HG03066 (cell line): ENCODE data around the gene TMEM40.
"Not testable (repeated sequence)": the region's sequence is repeated elsewhere in the genome, so short reads cannot be mapped to it uniquely, and the experiment has no call there.

ENCODE experiments used
- ATAC-seq: cut with Tn5 transposase; IDR thresholded peaks from one replicate; pipeline ENCODE4 v1.9.1; 2021; ENCODE audit warnings: low read depth; ENCODE audit not compliant: unreplicated experiment

TMEM40 gene

DNA sequence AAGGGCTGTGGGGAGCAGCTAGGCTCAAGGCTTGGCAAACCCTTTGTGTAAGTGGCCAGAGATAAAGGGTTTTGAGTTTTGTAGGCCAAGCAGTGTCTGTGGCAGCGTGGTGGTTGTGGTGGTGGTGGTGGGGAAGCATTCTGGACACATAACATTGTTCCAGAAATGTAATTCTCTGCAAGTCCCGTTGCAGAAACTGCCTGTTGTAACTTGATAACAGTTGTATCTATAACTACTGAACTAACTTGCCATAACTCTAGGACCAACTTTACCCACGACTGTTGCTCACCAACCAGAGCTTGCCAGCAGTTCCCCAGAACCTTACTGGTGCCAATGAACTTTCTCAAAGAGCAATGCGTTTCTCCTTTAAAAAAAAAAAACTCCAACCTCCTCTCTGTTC is 18.1 kb upstream of the TMEM40 start:
- no peak for ATAC-seq

GRCh38 chr3:12775970-12776369 is 16.9 kb upstream of the TMEM40 start:
- not testable (repeated sequence) for ATAC-seq

DNA sequence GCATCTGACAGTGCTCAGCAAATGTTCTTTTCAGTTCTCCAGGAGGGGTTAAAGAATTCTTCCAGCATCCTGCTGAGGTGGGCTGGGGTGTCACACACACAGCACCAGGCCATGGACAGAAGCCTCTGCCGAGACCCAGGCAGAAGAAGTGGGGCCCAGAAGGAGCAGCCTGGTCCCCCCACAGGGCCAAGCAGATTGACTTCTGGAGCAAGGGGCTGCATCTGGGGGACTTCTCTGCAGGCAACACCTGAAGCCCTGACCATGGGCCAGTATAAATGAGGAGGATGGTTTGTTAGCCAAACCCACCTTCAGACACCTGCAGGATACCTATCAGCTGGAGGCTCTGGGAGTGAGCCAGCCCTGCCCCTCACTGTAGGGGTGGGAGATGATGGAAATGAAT is 16.2 kb upstream of the TMEM40 start:
- ATAC-seq = no peak

DNA sequence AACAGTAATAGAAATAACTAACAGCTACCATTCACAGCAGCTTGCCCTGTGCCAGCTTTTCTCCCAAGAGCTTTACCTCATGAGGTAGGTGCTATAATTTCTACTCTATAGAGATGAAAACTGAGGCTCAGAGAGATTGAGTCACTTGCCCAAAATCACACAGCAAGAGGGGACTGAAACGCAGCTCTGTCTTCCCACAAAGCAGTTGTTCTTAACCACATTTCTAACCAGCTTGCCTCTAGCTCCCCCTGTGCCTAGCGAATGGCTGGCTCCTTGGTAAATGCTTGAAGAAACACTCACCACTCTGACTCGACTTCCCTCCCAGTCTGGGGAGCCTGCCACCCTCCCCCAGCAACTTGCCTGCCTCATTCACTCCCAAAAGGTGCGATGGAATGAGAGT is 15.6 kb upstream of the TMEM40 start:
- ATAC-seq = no peak

DNA sequence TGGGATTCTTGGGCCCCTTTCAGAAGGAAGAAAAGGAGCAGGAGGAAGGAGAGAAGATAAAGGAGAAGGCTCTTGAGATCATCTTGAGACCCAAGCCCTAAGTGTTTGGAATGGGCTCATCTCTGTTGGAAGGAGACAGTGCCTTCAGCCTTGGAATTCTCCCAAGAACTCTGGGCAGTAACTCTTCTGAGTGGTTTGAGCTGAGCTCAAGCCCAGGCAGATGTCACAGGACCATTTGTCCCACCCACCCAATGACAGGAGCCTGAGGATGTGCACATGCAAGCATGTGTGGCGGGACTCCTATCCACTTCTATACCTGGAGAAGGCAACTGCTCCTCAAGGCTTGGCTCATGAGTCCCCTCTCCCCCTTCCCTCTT is 14.6 kb upstream of the TMEM40 start:
- ATAC-seq = no peak

GRCh38 chr3:12773030-12773709 is 14.1 kb upstream of the TMEM40 start:
- ATAC-seq = no peak

DNA sequence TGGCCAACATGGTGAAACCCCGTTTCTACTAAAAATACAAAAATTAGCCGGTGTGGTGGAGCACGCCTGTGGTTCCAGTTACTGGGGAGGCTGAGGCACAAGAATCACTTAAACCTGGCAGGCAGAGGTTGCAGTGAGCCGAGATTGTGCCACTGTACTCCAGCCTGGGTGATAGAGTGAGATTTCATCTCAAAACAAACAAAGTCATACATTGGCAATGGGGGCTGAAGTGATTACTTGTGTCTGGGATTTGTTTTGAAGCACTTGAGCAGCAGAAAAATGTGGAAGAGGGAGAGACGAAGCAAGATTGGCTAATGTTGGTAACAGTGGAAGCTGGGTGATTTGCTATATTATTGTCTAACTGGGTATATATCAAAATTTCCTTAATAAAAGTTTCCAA is 13.4 kb upstream of the TMEM40 start:
- ATAC-seq = no peak

DNA sequence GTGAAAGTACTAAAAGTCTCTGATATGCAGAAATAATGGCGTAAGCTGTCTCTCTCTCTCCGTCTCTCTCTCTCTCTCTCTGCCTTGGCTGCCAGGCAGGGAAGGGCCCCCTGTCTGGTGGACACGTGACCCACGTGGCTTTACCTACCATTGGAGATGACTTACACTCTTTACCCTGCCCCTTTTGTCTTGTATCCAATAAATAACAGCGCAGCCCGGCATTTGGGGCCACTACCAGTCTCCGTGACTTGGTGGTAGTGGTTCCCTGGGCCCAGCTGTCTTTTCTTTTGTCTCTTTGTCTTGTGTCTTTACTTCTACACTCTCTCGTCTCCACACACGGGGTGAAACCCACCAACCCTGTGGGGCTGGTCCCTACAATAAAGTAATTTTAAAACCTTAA is 12.2 kb upstream of the TMEM40 start:
- ATAC-seq = no peak

- no peak for ATAC-seq
Measured at GRCh38 chr3:12769761-12770160, 10.7 kb upstream of the TMEM40 start.

DNA sequence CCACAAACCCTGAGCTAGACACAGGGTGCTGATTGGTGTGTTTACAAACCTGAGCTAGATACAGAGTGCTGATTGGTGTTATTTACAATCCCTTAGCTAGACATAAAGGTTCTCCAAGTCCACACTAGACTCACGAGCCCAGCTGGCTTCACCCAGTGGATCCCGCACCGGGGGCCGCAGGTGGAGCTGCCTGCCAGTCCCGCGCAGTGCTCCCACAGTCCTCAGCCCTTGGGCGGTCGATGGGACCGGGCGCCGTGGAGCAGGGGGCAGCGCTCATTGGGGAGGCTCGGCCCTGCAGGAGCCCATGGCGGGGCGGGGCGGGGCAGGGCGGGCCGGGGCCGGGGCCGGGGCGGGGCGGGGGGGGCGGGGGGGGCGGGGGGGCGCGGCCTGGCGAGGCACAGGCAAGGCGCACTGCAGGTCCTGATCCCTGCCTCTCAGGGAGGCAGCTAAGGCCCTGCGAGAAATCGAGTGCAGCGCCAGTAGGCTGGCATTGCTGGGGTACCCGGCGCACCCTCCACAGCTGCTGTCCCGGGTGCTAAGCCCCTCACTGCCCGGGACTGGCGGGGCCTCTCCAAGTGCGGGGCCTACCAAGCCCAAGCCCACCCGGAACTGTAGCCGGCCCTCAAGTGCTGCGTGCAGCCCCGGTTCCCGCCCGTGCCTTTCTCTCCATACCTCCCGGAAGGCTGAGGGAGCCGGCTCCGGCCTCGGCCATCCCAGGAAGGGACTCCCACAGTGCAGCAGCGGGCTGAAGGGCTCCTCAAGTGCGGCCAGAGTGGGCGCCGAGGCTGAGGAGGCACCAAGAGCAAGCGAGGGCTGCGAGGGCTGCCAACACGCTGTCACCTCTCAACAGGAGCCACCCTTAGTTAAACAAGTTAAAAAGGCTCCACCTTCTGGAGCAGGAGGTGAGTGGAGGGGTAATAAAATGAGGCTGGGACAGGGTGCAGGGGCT is 9.8 kb upstream of the TMEM40 start:
- no peak for ATAC-seq

- ATAC-seq = no peak
Measured at GRCh38 chr3:12766541-12766940, 7.5 kb upstream of the TMEM40 start.

DNA sequence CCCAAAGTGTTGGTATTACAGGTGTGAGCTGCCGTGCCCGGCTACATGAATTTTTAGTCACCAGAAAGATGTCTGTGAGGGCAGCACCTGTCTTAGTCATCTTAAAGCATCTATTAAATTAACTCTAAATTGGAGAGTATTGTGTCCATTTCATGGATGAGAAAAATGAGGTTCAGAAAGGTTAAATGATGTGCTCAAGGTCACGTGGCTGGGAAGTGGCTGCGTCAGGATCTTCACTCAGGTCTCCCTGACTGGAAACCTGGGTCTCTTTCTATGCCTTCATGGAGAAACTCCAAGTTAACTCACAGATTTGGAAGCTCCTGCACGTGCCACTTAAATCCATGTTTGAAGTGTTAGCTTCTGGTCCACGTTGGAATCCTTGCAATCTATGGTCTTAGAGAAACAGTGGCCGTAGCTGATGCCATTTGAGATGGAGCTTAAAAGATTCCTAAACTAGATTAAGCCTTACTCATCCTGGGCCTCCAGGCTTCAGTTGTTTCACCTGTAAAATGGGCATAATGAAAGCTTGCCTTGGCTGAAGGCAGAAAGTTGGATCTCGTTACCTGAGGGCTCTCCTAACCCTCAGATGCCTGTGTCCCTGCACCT is 5.2 kb upstream of the TMEM40 start:
- no peak for ATAC-seq

GRCh38 chr3:12759693-12760565 is 870 bp upstream of the TMEM40 start:
- no peak for ATAC-seq

GRCh38 chr3:12758025-12758781 is 856 bp downstream of the TMEM40 start:
- ATAC-seq = peak; percentile 41

DNA sequence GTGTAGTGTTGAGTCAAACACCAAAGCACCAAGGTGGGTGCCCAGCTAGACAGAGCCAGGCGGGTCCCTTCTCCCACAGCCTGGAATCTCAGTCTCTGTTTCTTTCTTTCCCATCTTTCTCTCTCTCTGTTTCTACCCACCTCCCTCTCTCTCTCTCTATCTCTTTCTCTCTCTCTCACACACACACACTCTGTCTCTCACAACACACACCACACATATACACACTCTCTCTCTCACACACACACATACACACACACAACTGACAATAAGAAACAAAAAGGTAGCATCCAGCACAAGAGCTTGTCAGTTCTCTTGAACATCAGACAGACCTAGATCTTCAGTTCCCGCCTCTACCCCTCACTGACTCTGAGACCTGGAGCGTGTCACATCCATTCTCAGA is 2.4 kb downstream of the TMEM40 start:
- ATAC-seq = no peak

- ATAC-seq = no peak
Measured at GRCh38 chr3:12756175-12756574, 2.9 kb downstream of the TMEM40 start.

GRCh38 chr3:12755754-12756153 is 3.3 kb downstream of the TMEM40 start:
- no peak for ATAC-seq

- ATAC-seq = no peak
Measured at GRCh38 chr3:12754313-12754712, 4.7 kb downstream of the TMEM40 start.

DNA sequence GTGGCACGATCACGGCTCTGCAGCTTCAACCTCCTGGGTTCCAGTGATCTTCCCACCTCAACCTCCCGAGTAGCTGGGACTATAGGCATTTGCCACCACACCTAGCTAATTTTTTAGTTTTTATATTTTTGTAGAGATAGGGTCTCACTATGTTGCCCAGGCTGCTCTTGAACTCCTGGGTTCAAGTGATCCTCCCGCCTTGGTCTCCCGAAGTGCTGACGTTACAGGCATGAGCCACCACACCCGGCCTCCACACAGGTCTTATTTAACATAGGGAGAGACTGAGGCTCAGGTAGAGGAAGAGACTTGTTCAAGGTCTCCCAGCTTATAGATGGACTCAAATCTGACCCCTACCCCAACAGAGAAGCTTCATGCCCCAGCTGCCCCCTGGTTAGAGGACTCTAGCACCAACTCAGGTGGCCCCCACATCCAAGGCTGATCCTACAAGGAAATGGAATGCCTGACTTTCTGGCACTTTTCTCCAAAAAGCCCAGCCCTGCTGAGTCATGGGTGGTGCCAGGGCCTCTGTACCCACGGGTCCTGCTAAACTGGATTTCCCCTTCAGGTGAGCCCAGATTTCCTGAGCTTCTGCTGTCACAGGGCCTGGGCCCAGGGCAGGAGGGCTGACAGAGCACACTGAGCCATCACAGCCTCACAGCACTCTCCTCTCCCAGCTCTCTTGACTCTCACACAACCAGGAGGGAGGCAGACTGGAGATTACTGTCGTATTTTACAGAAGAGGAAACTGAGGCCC is 5.6 kb downstream of the TMEM40 start:
- ATAC-seq = no peak
